Uterus (tissue), 4 donors: ENCODE measurements around the gene TRAPPC8. TPM values are rescaled to one million over a fixed set of nuclear protein-coding genes. Genes with fewer than 3 reads are reported as not detected.

ENCODE experiments used
- DNase-seq, 2 donors: peaks; one replicate each; pipeline ENCODE4 v3.0.0-alpha.2; 2019 to 2020
- H3K27ac ChIP-seq, 2 donors: fragments of 200-600 bp; sonication (generic); 1 replicate in 1 of 2; 2 replicates in 1 of 2; pipeline ENCODE4 v1.5.1; 2016 to 2018
- H3K27me3 ChIP-seq, 2 donors: fragments of 200-600 bp; sonication (generic); one replicate each; pipeline ENCODE4 v1.5.1; 2018 to 2019; ENCODE audit warnings: control low read depth in 1 of 2
- H3K36me3 ChIP-seq, 2 donors: fragments of 200-600 bp; sonication (generic); one replicate each; pipeline ENCODE4 v1.5.1; 2019; ENCODE audit warnings: control low read depth in 1 of 2
- H3K4me1 ChIP-seq, 2 donors: fragments of 200-600 bp; sonication (generic); one replicate each; pipeline ENCODE4 v1.5.1; 2018 to 2019; ENCODE audit warnings: control low read depth in 1 of 2
- H3K4me3 ChIP-seq, 2 donors: fragments of 200-600 bp; sonication (generic); 1 replicate in 1 of 2; 2 replicates in 1 of 2; pipeline ENCODE4 v1.5.1; 2018 to 2019; ENCODE audit warnings: mild to moderate bottlenecking in 1 of 2
- H3K9me3 ChIP-seq, 2 donors: fragments of 200-600 bp; sonication (generic); one replicate each; pipeline ENCODE4 v1.5.1; 2019; ENCODE audit warnings: control low read depth in 1 of 2
- CTCF ChIP-seq, 4 experiments: fragments of 200-600 bp in 2 of 4; fragments of 450-650 bp in 2 of 4; sonication (generic) in 2 of 4; IDR thresholded peaks; one replicate each; pipeline ENCODE4 v1.5.1; 2016 to 2019; ENCODE audit warnings: antibody characterized with exemption in 4 of 4, mild to moderate bottlenecking in 2 of 4, moderate library complexity in 1 of 4
- POLR2A ChIP-seq, 2 donors: fragments of 450-650 bp; IDR thresholded peaks; one replicate each; pipeline ENCODE4 v1.6.1; 2016; ENCODE audit warnings: antibody characterized with exemption in 2 of 2, mild to moderate bottlenecking in 1 of 2, moderate library complexity in 1 of 2
- intact Hi-C: fragments of 100-400 bp; cut with DNase I; formaldehyde crosslinking; loops from one replicate; pipeline ENCODE4 v1.15.1; 2023; ENCODE audit warnings: low total_unique reads
- total RNA-seq, 4 donors: library from RNA; depleted of rRNA in 3 of 4; stranded (reverse); fragments of >200 nt in 3 of 4; gene quantifications; one replicate each; pipeline versions ENCODE4 v1.1.0 to v1.2.4, GENCODE V29; 2014 to 2023
- donor health status: DM: yes; HTN: yes; CAD: no.

TRAPPC8 gene
- total RNA-seq, 4 donors from 2014 or later: 29.1 to 98.5 (median 53.0) TPM

GRCh38 chr18:31857526-31858106 lies 85.3 kb downstream of the TRAPPC8 start:
- no peaks in the 10 kb centered on the region for H3K27me3 ChIP-seq
- H3K9me3 ChIP-seq: no peaks in the 10 kb centered on the region
- no peak overlapping the region for H3K4me3 ChIP-seq
- DNase-seq: no peak
- intact Hi-C loops: no loop called here
- TF ChIP-seq POLR2A (IDR thresholded peaks at IDR 0.05): no peak
- no peak for TF ChIP-seq CTCF (IDR thresholded peaks at IDR 0.05)
- H3K4me1 ChIP-seq: no peaks in the 10 kb centered on the region
- H3K27ac ChIP-seq: no peak overlapping the region
- no peaks in the 10 kb centered on the region for H3K36me3 ChIP-seq

GRCh38 chr18:31850844-31851243 lies 92.1 kb downstream of the TRAPPC8 start:
- DNase-seq: no peak
- TF ChIP-seq CTCF (IDR thresholded peaks at IDR 0.05): no peak
- no peak for TF ChIP-seq POLR2A (IDR thresholded peaks at IDR 0.05)
- H3K36me3 ChIP-seq: no peaks in the 10 kb centered on the region
- no peaks in the 10 kb centered on the region for H3K9me3 ChIP-seq
- H3K27ac ChIP-seq: no peak overlapping the region
- no peak overlapping the region for H3K4me3 ChIP-seq
- no peaks in the 10 kb centered on the region for H3K27me3 ChIP-seq
- intact Hi-C loops: no loop called here
- no peaks in the 10 kb centered on the region for H3K4me1 ChIP-seq

GRCh38 chr18:31840499-31840898 lies 102.4 kb downstream of the TRAPPC8 start:
- no peak overlapping the region for H3K4me3 ChIP-seq
- H3K36me3 ChIP-seq: no peaks in the 10 kb centered on the region
- no peaks in the 10 kb centered on the region for H3K4me1 ChIP-seq
- no peaks in the 10 kb centered on the region for H3K27me3 ChIP-seq
- intact Hi-C loops: no loop called here
- H3K9me3 ChIP-seq: no peaks in the 10 kb centered on the region
- H3K27ac ChIP-seq: no peak overlapping the region
- DNase-seq: no peak
- TF ChIP-seq CTCF (IDR thresholded peaks at IDR 0.05): no peak
- no peak for TF ChIP-seq POLR2A (IDR thresholded peaks at IDR 0.05)

GRCh38 chr18:31837879-31838278 lies 105.0 kb downstream of the TRAPPC8 start:
- H3K36me3 ChIP-seq: no peaks in the 10 kb centered on the region
- intact Hi-C loops: no loop called here
- no peak for DNase-seq

More at GRCh38 chr18:31837879-31838278, 105.0 kb downstream of the TRAPPC8 start:
- Histone ChIP-seq H3K4me1 (no peaks in the 10 kb centered on the region), H3K9me3 (no peaks in the 10 kb centered on the region), H3K4me3 (no peak overlapping the region), H3K27ac (no peak overlapping the region), H3K27me3 (no peaks in the 10 kb centered on the region)
- no peak for TF ChIP-seq CTCF (IDR thresholded peaks at IDR 0.05)
